Fibroblast of villous mesenchyme (primary cell): ENCODE measurements around the gene CEP295NL. TPM values are rescaled to one million over a fixed set of nuclear protein-coding genes. Genes with fewer than 3 reads are reported as not detected.

ENCODE experiments used
- DNase-seq: peaks from one replicate; pipeline ENCODE4 v3.0.0-alpha.2; 2010; ENCODE audit warnings: low read depth
- H3K4me3 ChIP-seq: 2 replicates; pipeline ENCODE4 v1.5.1; 2011; ENCODE audit warnings: low read depth, mild to moderate bottlenecking, low read length
- total RNA-seq: library from RNA; depleted of rRNA; stranded (reverse); fragments of >200 nt; gene quantifications from 2 replicates; pipeline ENCODE4 v1.2.3, GENCODE V29; 2012
- TF ChIP-seq, protein P1 (sequence below): IDR thresholded peaks from 2 replicates; pipeline ENCODE4 v1.5.1; 2012; ENCODE audit warnings: low read depth, mild to moderate bottlenecking, low read length; ENCODE audit not compliant: insufficient read depth

The CEP295NL gene
- total RNA-seq, 1 donor = 5.6 TPM

DNA sequence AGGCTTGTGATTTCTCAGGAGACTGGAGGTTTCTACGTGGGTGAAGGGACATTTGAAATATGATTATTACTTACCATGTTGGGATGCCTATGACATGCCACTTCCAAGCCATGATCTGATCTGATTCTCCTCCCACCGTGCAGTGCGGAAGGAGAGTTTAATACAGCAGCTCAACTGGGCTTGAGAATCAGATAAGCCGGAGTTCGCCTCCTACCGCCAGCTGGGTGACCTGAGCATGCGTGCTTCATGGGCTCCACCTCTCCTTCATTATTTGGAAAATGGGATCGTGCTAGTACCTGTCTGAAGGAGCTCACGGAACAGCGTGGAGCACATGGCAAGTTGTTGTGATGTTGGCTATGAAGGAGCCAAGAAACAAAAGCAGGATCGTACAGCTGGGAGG, 34.6 kb upstream of the CEP295NL start:
- H3K4me3 ChIP-seq = no peak overlapping the region
- TF ChIP-seq, protein P1, sequence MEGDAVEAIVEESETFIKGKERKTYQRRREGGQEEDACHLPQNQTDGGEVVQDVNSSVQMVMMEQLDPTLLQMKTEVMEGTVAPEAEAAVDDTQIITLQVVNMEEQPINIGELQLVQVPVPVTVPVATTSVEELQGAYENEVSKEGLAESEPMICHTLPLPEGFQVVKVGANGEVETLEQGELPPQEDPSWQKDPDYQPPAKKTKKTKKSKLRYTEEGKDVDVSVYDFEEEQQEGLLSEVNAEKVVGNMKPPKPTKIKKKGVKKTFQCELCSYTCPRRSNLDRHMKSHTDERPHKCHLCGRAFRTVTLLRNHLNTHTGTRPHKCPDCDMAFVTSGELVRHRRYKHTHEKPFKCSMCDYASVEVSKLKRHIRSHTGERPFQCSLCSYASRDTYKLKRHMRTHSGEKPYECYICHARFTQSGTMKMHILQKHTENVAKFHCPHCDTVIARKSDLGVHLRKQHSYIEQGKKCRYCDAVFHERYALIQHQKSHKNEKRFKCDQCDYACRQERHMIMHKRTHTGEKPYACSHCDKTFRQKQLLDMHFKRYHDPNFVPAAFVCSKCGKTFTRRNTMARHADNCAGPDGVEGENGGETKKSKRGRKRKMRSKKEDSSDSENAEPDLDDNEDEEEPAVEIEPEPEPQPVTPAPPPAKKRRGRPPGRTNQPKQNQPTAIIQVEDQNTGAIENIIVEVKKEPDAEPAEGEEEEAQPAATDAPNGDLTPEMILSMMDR = no peak
- no peak for DNase-seq

DNA sequence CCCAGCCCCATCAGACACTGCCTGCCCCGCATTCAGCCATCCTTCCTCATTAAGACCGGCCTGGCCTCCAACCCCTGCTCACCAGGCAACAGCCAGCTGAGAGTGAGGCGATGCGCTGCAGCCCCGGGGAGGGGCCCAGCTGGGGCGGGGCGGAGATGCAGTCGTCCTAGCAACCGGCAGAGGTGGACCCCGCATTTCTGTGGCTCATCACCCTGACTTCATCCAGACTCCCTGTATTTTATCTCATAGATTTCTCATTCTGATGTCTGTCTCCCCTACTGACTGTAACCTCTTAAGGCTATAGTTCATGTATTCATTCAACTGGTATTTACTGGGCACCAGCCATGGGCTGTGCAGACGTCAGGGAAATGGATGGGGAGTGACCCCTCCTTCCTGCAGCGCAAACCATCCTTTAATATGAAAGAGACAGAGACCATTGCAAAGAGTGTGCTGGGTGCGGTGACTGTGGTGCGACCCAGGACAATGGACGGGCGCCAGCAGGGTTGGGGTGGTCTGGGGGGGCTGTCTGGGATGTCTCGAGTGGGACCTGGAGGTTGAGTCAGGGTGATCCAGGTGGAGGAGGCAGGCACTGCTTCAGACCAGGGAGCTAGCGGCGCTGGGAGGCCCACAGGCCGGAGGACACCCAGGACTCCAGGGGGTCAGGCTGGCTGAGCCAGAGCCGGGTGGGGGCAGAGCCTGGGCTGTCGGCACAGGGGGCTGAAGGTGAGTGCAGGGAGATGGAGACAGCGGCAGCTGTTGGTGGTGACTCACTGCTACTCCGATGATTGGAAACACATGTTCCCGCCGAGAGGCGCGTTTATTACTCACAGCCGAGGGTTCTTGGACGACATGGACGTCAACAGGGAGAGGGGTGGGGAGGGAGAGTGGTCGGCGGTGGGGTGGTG, 32.7 kb upstream of the CEP295NL start:
- peak; percentile 98 for DNase-seq
- TF ChIP-seq, protein P1 = no peak
- no peak overlapping the region for H3K4me3 ChIP-seq

DNA sequence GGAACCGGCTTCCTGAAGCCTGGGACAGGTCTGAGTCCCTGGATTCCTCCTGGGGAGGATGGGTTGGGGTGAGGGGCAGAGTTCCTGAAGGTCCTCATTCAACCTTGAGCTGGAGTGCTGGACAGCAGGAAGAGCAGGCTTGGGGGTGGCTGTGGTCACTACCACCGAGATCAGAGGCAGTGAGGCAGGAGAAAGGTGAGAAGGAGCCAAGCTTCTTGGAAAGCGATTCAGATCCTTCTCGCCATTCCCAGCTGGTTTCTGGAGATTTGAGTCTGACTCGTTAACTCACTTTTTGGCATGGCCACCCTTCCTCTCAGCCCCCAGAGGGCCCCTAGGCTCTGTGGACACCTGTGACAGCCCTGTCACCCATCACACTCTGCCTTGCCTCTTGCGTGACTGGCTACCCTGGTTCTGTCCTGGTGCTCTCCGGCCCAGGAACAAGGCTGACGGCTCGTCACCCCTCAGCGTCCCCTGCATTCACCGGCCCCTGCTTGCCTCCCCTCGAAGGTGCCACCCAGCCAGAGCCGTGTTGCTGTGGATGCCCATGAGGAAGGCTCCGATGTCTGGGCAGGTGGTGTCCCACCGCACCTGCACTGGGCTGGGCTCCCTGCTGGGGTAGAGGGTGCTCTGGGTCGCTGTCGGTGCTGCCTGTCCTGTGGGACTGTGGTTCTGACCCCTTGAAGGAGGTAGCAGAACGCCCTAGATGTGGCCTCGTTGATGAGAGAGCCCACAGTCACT, 31.8 kb upstream of the CEP295NL start:
- no peak overlapping the region for H3K4me3 ChIP-seq
- TF ChIP-seq, protein P1 = no peak
- DNase-seq = no peak

DNA sequence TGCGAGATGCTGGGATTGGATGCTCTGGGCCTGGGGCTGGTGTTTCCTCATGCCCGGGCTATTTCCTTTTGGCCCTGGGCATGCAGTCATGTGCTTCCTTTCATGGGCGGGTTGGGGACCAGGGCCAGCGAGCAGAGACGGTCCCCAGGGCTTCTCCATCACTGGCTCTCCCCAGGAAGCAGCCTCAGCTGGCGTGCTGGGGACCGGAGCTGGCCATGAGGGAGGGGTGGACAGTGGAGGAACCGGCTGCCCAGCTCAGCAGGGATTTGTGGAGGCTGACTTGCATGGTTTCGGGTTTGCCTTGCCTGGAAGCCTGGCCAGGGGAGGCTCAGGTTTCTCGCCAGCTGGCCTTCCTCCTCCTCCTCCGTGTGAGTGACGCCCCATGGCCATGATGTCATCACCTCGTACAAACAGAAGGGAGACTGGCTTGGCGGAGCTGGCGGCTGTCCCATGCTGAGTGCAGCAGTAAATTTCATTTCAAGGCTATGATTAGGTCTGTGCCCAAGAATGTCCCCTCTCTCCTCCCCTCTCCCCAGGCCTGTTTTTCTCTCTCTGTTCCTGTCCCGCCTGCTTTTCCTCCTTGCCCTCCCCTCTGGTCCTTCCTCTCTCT, 31.1 kb upstream of the CEP295NL start:
- TF ChIP-seq, protein P1 = no peak
- peak overlapping the region; percentile 31 for H3K4me3 ChIP-seq
- DNase-seq = peak; percentile 99

DNA sequence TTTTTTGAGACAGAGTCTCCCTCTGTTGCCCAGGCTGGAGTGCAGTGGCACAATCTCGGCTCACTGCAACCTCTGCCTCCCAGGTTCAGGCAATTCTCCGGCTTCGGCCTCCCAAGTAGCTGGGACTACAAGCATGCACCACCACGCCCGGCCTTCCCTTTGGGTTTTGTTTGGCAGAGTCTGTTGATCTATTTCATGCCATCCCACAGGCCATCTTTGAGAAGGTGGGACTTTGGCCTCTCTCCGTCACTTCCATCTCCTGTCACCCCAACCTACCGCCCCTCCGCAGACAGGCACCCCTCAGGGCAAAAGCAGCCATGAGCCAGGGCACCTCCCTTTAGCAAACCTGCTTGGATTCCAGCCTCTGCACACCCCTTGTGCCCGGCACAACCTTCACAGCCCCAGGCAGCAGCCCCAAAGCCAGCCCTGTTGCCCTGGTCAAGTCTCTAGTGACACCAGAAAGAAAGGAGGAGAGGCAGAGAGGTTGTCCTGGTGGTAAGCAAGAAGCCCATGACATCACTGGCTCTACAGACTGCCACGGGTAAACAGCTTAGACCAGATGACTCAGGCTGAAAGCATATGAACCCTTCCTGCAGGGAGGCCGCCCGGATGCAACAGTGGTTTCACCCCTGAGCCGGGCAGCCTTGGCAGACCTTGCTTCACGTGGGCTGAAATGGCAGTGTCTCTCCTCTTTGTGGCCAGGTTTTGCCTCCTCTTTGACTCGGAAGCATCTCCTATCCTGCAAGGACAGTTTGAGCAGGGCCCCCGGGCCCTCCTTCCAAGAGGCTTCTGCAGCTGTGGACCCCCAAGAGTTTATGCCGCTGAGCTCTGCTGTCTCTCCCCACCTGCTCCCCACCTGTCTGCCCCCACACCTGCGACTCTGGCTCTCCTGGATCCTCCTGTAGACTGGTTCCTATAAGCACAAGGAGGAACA, 30.3 kb upstream of the CEP295NL start:
- TF ChIP-seq, protein P1 = no peak

More for the DNA sequence above, 30.3 kb upstream of the CEP295NL start:
- DNase-seq = peak; percentile 99
- H3K4me3 ChIP-seq = peak overlapping the region; percentile 2
